Dendritic cell treated with granulocyte-macrophage colony-stimulating factor and Interleukin-4, amounts not matched to agents 40 ng/mL and 50 ng/mL, for 4 days (primary cell): ENCODE results near the gene FBXL13.
A peak's percentile ranks its signal among the peaks of the same experiment; 100 is the strongest.
"Not testable (repeated sequence)": the region's sequence is repeated elsewhere in the genome, so short reads cannot be mapped to it uniquely, and the experiment has no call there.

ENCODE experiments used
- H3K27ac Mint-ChIP-seq: one replicate; pipeline ENCODE4 v1.8.0; 2022; ENCODE audit warnings: mild to moderate bottlenecking, mixed read lengths
- H3K27me3 Mint-ChIP-seq: one replicate; pipeline ENCODE4 v1.8.0; 2022; ENCODE audit warnings: mild to moderate bottlenecking, mixed read lengths
- H3K36me3 Mint-ChIP-seq: one replicate; pipeline ENCODE4 v1.8.0; 2022; ENCODE audit warnings: low read depth, mixed read lengths
- H3K4me1 Mint-ChIP-seq: one replicate; pipeline ENCODE4 v1.8.0; 2022; ENCODE audit warnings: low read depth, mixed read lengths
- H3K4me3 Mint-ChIP-seq: one replicate; pipeline ENCODE4 v1.8.0; 2022; ENCODE audit warnings: mild to moderate bottlenecking, moderate library complexity, mixed read lengths
- H3K9me3 Mint-ChIP-seq: one replicate; pipeline ENCODE4 v1.8.0; 2022; ENCODE audit warnings: mixed read lengths
- intact Hi-C: fragments of 100-400 bp; cut with micrococcal nuclease; formaldehyde crosslinking; loops from one replicate; pipeline ENCODE4 v1.15.0; 2022

Gene FBXL13

DNA sequence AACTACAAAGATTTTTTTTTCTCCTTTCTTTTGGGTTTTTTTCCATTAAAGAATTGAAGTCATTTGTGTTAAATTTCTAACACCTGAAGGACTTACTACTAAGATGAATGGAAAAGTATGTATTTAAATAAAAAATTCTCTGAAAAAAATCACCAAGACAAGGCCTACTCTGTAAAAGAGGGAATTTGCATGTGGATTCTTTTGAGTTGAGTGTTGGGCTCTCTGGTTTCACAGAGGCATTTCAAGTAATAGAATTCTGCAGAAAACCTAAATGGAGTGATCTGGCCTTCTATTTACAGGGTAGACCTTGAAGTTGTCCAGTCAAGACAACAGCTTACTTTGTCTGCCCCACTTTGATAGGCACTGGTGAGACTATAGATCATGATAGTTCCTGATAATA is 157.7 kb downstream of the FBXL13 start:
- intact Hi-C loops = no loop called here

DNA sequence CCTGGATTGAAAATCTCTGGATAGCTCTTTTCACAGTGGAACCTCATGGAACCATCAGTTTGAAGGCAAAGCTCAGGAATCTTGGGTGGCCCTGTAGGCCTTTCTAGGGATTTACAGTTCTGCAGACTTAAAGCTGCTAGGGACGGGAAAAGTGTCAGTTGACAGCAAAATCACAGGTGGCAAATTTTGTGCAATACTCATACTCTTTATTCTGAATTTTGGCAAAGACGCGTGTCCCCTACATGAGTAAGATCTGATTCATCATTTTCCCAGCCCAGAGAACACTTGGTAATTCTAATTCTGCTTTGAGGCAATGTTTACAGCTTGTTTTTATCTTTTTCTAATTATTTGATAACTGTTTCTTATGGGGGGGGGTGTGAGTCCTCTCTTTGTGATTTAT is 158.2 kb downstream of the FBXL13 start:
- H3K36me3 Mint-ChIP-seq = no peaks in the 10 kb centered on the region
- no peaks in the 10 kb centered on the region for H3K9me3 Mint-ChIP-seq
- H3K4me3 Mint-ChIP-seq = no peak overlapping the region
- peaks cover 19% of the 10 kb centered on the region for H3K4me1 Mint-ChIP-seq
- intact Hi-C loops = no loop called here
- no peaks in the 10 kb centered on the region for H3K27me3 Mint-ChIP-seq
- no peak overlapping the region for H3K27ac Mint-ChIP-seq

More for the DNA sequence above, 157.7 kb downstream of the FBXL13 start:
- Mint-ChIP-seq H3K27me3 (no peaks in the 10 kb centered on the region), H3K4me1 (peaks cover 19% of the 10 kb centered on the region), H3K36me3 (no peaks in the 10 kb centered on the region), H3K4me3 (no peak overlapping the region), H3K27ac (no peak overlapping the region), H3K9me3 (no peaks in the 10 kb centered on the region)

DNA sequence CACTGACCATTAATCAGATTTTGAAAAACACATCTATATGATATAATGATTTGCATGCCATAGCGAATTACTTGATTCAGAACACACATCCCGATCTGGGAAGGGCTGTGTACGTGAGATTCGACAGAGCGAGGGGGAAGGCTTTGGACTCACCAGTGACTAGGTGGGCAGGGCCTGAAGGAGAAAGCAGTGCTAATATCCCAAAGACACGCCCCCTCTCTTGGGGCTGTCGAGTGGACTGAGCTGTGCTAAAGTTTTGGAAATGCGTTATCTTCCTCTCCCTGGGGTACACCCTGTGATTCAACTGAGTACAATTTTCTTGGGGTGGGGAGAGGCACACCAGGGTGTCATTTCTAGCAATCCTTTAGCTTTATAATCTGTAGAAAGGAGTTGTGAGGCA is 160.0 kb downstream of the FBXL13 start:
- Mint-ChIP-seq H3K4me1 (peaks cover 19% of the 10 kb centered on the region), H3K27ac (no peak overlapping the region), H3K9me3 (peaks cover 14% of the 10 kb centered on the region), H3K36me3 (no peaks in the 10 kb centered on the region), H3K4me3 (no peak overlapping the region), H3K27me3 (no peaks in the 10 kb centered on the region)
- intact Hi-C loops = no loop called here

DNA sequence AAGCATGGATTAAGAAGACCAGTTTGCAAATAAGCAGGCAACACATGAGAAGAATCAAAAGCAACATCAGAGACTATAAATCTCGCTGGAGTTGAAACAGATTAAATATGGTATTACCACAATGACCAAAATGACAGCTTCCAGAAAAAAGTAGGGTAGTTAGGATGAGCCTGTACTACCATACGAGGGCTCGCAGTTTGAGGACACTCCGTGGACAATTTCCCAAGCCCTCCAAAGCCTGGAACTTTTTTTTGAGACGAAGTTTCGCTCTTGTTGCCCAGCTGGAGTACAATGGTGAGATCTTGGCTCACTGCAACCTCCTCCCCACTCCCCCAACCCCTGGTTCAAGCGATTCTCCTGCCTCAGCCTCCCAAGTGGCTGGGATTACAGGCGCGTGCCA is 160.8 kb downstream of the FBXL13 start:
- Mint-ChIP-seq H3K27me3 (no peaks in the 10 kb centered on the region), H3K36me3 (no peaks in the 10 kb centered on the region)
- intact Hi-C loops = no loop called here

DNA sequence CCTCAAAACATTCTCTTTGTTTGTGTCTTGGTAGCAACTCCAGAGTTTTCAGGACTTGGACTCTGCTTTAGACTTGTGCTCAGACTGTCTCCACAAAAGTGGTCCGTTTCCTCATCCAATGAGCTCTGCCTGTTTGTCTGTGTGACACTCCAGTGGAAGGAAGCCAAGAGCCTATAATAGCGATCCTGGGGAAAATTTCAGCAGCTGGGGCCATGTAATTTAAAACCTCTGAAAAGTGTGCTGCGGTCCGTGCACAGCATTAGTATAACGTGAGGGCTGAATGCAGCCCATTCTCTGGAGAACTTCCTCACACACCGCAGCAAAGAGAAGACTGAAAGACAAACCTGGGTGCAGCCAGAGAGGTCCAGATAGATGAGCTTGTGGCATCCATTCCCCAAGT is 161.9 kb downstream of the FBXL13 start, which contains the start of gene LRRC17:
Gene LRRC17 (plus strand): TSS at position 259 of the 400 bp plus-strand sequence. CDS start 20,914 bp downstream, outside the sequence.
- Mint-ChIP-seq H3K27ac (no peak within 1 kb of the TSS), H3K27me3 (no peaks in the 10 kb centered on the region)

More for the DNA sequence above, 160.8 kb downstream of the FBXL13 start:
- Mint-ChIP-seq H3K4me3 (no peak overlapping the region), H3K27ac (no peak overlapping the region), H3K9me3 (peaks cover 16% of the 10 kb centered on the region), H3K4me1 (peaks cover 19% of the 10 kb centered on the region)

DNA sequence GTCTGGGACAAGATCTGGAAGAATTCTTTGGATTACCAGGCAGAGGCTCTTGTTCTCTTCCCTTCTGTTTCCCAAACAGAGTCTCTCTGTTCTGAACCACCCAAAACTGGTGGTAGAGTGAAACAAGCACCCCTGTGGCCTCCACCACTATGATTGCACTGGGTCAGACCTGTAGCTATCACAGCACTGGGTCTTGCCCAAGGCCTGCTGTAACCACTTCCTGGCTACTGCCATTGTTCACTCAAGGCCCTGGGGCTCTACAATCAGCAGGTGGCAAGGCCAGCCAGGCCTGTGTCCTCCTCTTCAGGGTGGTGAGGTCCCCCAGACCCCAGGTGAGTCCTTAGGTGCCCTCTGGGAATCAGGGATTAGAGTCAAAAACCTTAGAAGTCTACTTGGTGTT is 165.9 kb downstream of the FBXL13 start:
- peaks cover 18% of the 10 kb centered on the region for H3K4me1 Mint-ChIP-seq
- peaks cover 66% of the 10 kb centered on the region for H3K9me3 Mint-ChIP-seq
- no peaks in the 10 kb centered on the region for H3K27me3 Mint-ChIP-seq
- H3K4me3 Mint-ChIP-seq = no peak overlapping the region
- H3K36me3 Mint-ChIP-seq = no peaks in the 10 kb centered on the region
- no peak overlapping the region for H3K27ac Mint-ChIP-seq
- intact Hi-C loops = no loop called here

More for the DNA sequence above, 161.9 kb downstream of the FBXL13 start, which contains the start of gene LRRC17:
- Mint-ChIP-seq H3K4me1 (peaks cover 19% of the 10 kb centered on the region), H3K9me3 (peaks cover 27% of the 10 kb centered on the region), H3K4me3 (no peak within 1 kb of the TSS), H3K36me3 (no peaks in the 10 kb centered on the region)
- intact Hi-C loops = no loop called here

DNA sequence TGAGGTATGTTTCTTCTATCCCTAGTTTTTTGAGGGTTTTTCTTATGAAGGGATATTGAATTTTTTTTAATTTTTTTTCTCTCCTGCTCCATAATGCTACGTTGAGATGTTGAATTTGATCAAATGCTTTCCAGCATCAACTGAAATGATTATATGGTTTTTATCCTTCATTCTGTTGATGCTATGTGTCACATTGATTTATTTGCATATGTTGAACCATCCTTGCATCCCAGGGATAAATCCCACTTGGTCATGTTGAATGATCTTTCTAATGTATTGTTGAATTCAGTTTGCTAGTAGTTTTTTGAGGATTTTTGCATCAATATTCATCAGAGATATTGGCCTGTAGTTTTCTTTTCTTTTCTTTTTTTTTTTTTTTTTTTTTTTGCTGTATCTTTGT is 171.0 kb downstream of the FBXL13 start:
- H3K27ac Mint-ChIP-seq, H3K4me1 Mint-ChIP-seq, H3K36me3 Mint-ChIP-seq, intact Hi-C loops, H3K4me3 Mint-ChIP-seq, H3K27me3 Mint-ChIP-seq: not testable (repeated sequence)
- peaks cover 66% of the 10 kb centered on the region for H3K9me3 Mint-ChIP-seq

DNA sequence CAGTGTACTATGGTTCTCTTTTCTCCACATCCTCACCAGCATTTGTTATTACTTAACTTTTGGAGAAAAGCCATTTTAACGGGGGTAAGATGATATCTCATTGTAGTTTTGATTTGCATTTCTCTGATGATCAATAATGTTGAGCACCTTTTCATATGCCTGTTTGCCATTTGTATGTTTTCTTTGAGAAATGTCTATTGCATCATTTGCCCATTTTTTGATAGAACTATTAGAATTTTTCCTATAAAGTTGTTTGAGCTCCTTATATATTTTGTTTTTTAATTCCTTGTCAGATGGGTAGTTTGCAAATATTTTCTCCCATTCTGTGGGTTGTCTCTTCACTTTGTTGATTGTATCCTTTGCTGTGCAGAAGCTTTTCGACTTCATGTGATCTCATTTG is 172.5 kb downstream of the FBXL13 start:
- intact Hi-C loops, H3K27ac Mint-ChIP-seq, H3K27me3 Mint-ChIP-seq, H3K36me3 Mint-ChIP-seq, H3K4me3 Mint-ChIP-seq, H3K4me1 Mint-ChIP-seq: not testable (repeated sequence)
- H3K9me3 Mint-ChIP-seq = peaks cover 53% of the 10 kb centered on the region

DNA sequence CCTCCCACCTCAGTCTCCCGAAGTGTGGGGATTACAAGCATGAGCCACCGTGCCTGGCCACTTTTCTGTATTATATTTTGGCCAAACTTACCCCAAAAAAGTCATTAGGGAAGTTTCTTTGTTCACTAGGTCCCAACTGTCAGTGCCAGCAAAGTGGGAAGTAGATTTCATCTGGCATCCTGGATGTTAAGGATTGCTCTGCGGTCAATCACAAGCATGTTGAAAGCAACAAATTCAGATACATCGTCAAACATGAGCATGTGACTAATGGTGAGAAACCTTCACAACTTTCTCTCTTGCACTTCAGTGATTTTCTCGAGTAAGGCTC is 176.1 kb downstream of the FBXL13 start:
- H3K4me1 Mint-ChIP-seq = peaks cover 39% of the 10 kb centered on the region
- no peaks in the 10 kb centered on the region for H3K27me3 Mint-ChIP-seq
- intact Hi-C loops = no loop called here
- no peaks in the 10 kb centered on the region for H3K36me3 Mint-ChIP-seq
- no peak overlapping the region for H3K4me3 Mint-ChIP-seq
- H3K27ac Mint-ChIP-seq = peak overlapping the region; percentile 60
- peaks cover 17% of the 10 kb centered on the region for H3K9me3 Mint-ChIP-seq

DNA sequence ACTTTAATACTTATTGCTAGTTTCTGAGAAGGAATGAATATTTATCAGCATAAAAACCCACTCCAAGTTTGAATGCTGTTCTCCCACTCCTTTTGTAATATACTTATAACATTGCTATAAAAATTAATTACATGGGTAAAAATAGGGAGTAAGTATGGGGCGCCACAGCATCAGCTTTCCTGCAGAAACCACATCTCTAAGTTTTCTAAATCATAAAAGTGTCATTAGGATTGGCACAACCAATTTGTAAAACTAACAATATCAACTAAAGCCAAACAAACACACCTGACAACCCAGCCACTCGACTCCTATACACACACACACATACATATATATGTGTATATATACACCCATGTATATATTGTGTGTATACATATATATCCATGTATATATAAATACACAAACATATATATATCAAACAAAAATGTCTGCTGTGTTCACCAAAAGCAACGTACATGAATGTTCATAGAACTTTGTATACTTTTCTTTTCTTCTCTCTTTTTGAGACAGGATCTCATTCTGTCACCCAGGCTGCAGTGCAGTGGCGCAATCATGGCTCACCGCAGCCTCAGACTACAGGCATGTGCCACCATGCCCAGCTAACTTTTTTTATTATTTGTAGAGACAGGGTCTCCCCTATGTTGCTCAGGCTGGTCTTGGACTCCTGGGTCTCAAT is 176.6 kb downstream of the FBXL13 start:
- Mint-ChIP-seq H3K4me1 (peaks cover 44% of the 10 kb centered on the region), H3K27ac (peak overlapping the region; percentile 60), H3K4me3 (no peak overlapping the region), H3K9me3 (peaks cover 12% of the 10 kb centered on the region), H3K27me3 (no peaks in the 10 kb centered on the region), H3K36me3 (no peaks in the 10 kb centered on the region)
- intact Hi-C loops = no loop called here

DNA sequence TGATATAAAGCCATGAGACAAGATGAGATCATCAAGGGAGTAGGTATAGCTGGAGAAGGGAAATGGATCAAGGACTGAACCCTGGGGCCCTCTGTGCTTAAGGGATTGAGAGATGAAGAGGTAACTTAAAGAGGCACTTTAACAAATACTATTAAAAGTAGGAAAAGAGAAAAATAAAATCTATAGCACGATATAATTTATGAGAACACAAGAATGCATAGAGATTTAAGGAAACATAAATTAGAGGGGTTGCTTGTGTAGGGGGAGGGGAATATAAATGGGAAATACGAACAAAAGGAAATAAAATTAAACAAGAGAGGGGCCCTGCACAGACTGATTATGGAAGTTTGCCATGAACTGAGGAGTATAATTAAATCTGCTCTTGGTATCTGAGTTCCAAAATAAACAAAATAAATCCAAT is 177.4 kb downstream of the FBXL13 start:
- intact Hi-C loops = no loop called here
- H3K9me3 Mint-ChIP-seq = peaks cover 5% of the 10 kb centered on the region
- H3K4me3 Mint-ChIP-seq = no peak overlapping the region
- H3K27ac Mint-ChIP-seq = no peak overlapping the region
- no peaks in the 10 kb centered on the region for H3K36me3 Mint-ChIP-seq
- H3K27me3 Mint-ChIP-seq = no peaks in the 10 kb centered on the region
- peaks cover 50% of the 10 kb centered on the region for H3K4me1 Mint-ChIP-seq

DNA sequence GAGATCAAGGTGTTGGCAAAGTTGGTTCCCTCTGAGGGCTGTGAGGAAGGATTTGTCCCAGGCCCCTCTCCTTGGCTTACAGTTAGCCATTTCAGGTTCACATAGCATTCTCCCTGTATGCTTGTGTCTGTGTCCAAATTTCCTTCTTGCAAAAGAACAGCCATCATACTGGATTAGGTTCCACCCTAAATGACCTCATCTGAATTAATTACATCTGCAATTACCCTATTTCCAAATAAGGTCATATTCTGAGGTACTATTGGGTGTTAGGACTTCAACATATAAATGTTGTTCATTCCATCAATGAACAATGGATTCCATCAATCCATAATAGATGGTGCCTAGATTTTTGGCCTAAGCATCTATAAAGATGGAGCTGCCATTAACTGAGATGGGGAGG is 178.0 kb downstream of the FBXL13 start:
- peak overlapping the region; percentile 24 for H3K27ac Mint-ChIP-seq
- no peaks in the 10 kb centered on the region for H3K9me3 Mint-ChIP-seq
- H3K4me1 Mint-ChIP-seq = peaks cover 53% of the 10 kb centered on the region
- no peaks in the 10 kb centered on the region for H3K36me3 Mint-ChIP-seq
- no peak overlapping the region for H3K4me3 Mint-ChIP-seq
- no peaks in the 10 kb centered on the region for H3K27me3 Mint-ChIP-seq
- intact Hi-C loops = no loop called here

DNA sequence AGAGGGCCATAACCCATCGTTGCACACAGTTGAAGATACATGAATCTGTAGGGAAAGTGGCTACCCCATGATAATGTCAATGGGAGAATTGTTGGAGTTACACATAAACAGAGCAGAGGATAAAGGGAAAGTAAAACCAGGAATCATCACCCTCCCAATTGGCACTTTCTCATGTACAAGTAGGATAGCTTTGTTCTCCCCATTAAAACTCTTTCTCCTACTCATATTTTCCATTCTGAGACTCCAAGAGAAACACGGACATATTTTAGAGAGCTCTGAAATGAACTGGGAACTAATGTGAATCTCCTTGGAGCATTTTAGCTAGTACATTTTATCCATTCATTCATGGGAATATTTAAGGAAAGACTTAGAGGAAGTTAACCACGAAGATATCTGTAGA is 179.0 kb downstream of the FBXL13 start:
- H3K36me3 Mint-ChIP-seq = no peaks in the 10 kb centered on the region
- H3K27ac Mint-ChIP-seq = peak overlapping the region; percentile 24
- H3K4me3 Mint-ChIP-seq = no peak overlapping the region
- no peaks in the 10 kb centered on the region for H3K27me3 Mint-ChIP-seq
- no peaks in the 10 kb centered on the region for H3K9me3 Mint-ChIP-seq
- intact Hi-C loops = no loop called here
- H3K4me1 Mint-ChIP-seq = peaks cover 63% of the 10 kb centered on the region

DNA sequence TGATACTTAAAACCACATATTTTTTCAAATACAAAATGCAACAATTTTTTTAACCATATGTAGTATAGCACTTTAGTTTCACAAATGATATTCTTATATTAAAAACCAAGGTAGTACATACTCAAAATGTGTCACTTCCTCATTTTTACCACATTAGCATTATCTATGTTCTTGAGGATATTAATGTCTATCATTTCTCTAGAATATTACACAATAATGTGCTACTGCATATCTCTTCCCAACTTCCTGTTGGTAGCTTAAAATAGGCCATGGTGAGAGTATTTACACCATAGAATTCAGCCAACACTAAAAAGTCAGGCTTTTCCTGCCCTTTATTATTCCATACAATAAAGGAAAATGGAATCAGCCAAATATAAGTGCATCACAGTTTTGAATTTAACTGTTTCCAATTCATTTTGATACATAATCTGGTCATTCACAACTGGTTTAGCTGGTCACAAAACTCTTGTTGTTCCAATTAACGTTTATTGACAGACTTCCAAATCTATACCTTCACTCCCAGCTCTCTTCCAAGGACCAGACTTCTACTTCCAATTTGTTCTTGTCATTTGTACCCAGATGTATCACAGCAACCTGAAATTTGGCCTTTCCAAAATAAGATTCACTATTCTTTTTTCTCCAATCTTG is 181.8 kb downstream of the FBXL13 start:
- H3K4me3 Mint-ChIP-seq = no peak overlapping the region
- H3K36me3 Mint-ChIP-seq = no peaks in the 10 kb centered on the region
- no peaks in the 10 kb centered on the region for H3K9me3 Mint-ChIP-seq
- H3K27ac Mint-ChIP-seq = peak overlapping the region; percentile 60
- H3K4me1 Mint-ChIP-seq = peaks cover 65% of the 10 kb centered on the region
- no peaks in the 10 kb centered on the region for H3K27me3 Mint-ChIP-seq
- intact Hi-C loops = no loop called here
